Neural cell (in vitro differentiated cells): ENCODE results near the gene KMT2D.

Source experiments
- CTCF ChIP-seq: fragments of 450-650 bp; IDR thresholded peaks from 2 replicates; pipeline ENCODE4 v1.5.1; 2014; ENCODE audit warnings: antibody characterized with exemption, mild to moderate bottlenecking, moderate library complexity; ENCODE audit not compliant: poor library complexity, severe bottlenecking
- EP300 ChIP-seq: fragments of 450-650 bp; conservative IDR thresholded peaks from 2 replicates; pipeline ENCODE4 v1.6.1; 2014; ENCODE audit warnings: antibody characterized with exemption, mild to moderate bottlenecking, moderate library complexity; ENCODE audit not compliant: poor library complexity, severe bottlenecking
- EZH2 ChIP-seq: fragments of 200-600, 300-800 bp; shearing (Covaris generic), sonication (generic); IDR thresholded peaks from 2 replicates; pipeline ENCODE4 v1.6.1; 2014; ENCODE audit warnings: antibody characterized with exemption, low read length, borderline replicate concordance, mild to moderate bottlenecking; ENCODE audit not compliant: insufficient read depth, poor library complexity, severe bottlenecking
- MXI1 ChIP-seq: fragments of 450-650 bp; conservative IDR thresholded peaks from 2 replicates; pipeline ENCODE4 v1.6.1; 2014; ENCODE audit warnings: antibody characterized with exemption, mild to moderate bottlenecking; ENCODE audit not compliant: poor library complexity, severe bottlenecking
- POLR2AphosphoS5 ChIP-seq: IDR thresholded peaks from 2 replicates; pipeline ENCODE4 v1.6.1; 2012
- RAD21 ChIP-seq: fragments of 450-650 bp; conservative IDR thresholded peaks from 2 replicates; pipeline ENCODE4 v1.6.1; 2014; ENCODE audit warnings: antibody characterized with exemption, mild to moderate bottlenecking, moderate library complexity
- REST ChIP-seq: IDR thresholded peaks from 2 replicates; pipeline ENCODE4 v1.6.1; 2012; ENCODE audit warnings: borderline replicate concordance
- SMC3 ChIP-seq: fragments of 450-650 bp; conservative IDR thresholded peaks from 2 replicates; pipeline ENCODE4 v1.6.1; 2014; ENCODE audit warnings: antibody characterized with exemption, mild to moderate bottlenecking, moderate library complexity; ENCODE audit not compliant: poor library complexity
- TAF1 ChIP-seq: IDR thresholded peaks from 2 replicates; pipeline ENCODE4 v1.6.1; 2012; ENCODE audit warnings: low read depth

- TF ChIP-seq CTCF = no peak
- no peak for TF ChIP-seq EP300
- no peak for TF ChIP-seq RAD21
- no peak for TF ChIP-seq MXI1
- TF ChIP-seq TAF1 = no peak
- TF ChIP-seq POLR2AphosphoS5 = no peak
- no peak for TF ChIP-seq SMC3
- no peak for TF ChIP-seq REST
- TF ChIP-seq EZH2 = no peak
These were observed 2.1 kb downstream of the KMT2D start for GRCh38 chr12:49058366-49059044.
